Fibroblast of the aortic adventitia (primary cell): Measurements from ENCODE around the gene LRP1B. TPM values are rescaled to one million over a fixed set of nuclear protein-coding genes. Genes with fewer than 3 reads are reported as not detected.

Experiments
- DNase-seq: peaks from one replicate; pipeline ENCODE4 v3.0.0-alpha.2; 2010; ENCODE audit warnings: low read depth
- H3K4me3 ChIP-seq: 2 replicates; pipeline ENCODE4 v1.5.1; 2011; ENCODE audit warnings: low read depth, mild to moderate bottlenecking, control low read depth, low read length, moderate library complexity
- total RNA-seq: library from RNA; depleted of rRNA; stranded (reverse); fragments of >200 nt; gene quantifications from 2 replicates; pipeline ENCODE4 v1.2.3, GENCODE V29; 2012; ENCODE audit warnings: low replicate concordance
- TF ChIP-seq, protein P1 (sequence below): IDR thresholded peaks from 2 replicates; pipeline ENCODE4 v1.5.1; 2011; ENCODE audit warnings: mild to moderate bottlenecking, low read length, control low read depth, inconsistent platforms; ENCODE audit not compliant: insufficient read depth

Gene LRP1B
- total RNA-seq, 1 donor, result 0.36 TPM

DNA sequence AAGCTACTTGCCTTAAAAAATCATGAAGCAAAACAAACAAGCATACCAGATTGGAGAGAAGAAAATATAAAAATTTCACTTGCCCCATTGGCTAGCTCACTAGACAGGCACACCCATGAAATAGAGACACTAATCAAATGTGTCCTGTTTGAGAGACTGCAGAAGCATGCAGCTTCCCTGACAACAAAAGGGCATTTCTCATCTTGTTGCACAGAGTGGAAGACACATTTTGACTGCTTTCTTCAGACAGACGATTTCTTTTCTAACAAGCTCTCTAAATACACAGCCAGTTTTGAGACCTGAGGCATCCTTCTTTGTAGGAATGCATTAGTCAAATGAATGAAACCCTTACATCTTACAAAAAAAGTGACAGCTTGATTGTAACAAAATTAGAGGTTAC lies 1792.0 kb downstream of the LRP1B start:
- H3K4me3 ChIP-seq, result no peak overlapping the region
- DNase-seq, result no peak
- TF ChIP-seq, protein P1, sequence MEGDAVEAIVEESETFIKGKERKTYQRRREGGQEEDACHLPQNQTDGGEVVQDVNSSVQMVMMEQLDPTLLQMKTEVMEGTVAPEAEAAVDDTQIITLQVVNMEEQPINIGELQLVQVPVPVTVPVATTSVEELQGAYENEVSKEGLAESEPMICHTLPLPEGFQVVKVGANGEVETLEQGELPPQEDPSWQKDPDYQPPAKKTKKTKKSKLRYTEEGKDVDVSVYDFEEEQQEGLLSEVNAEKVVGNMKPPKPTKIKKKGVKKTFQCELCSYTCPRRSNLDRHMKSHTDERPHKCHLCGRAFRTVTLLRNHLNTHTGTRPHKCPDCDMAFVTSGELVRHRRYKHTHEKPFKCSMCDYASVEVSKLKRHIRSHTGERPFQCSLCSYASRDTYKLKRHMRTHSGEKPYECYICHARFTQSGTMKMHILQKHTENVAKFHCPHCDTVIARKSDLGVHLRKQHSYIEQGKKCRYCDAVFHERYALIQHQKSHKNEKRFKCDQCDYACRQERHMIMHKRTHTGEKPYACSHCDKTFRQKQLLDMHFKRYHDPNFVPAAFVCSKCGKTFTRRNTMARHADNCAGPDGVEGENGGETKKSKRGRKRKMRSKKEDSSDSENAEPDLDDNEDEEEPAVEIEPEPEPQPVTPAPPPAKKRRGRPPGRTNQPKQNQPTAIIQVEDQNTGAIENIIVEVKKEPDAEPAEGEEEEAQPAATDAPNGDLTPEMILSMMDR, result no peak

DNA sequence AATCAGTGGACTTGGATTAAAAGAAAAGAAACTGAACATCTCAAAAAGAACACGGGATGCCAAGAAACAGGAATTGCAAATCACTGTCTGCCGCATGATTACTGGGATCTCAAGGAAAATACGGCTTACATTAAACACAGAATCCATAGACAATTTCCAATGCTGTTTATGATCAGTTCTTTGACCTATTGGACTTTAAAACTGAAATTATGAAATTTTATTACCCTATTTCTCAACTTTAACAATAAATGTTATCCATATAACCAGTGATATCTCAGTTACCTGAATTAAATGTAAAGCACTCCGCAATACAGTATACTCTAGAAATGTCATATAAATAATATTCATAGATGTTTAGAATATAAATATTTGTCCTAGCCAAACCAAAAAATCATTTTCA lies 1793.8 kb downstream of the LRP1B start:
- TF ChIP-seq, protein P1, result no peak
- DNase-seq, result no peak
- no peak overlapping the region for H3K4me3 ChIP-seq

DNA sequence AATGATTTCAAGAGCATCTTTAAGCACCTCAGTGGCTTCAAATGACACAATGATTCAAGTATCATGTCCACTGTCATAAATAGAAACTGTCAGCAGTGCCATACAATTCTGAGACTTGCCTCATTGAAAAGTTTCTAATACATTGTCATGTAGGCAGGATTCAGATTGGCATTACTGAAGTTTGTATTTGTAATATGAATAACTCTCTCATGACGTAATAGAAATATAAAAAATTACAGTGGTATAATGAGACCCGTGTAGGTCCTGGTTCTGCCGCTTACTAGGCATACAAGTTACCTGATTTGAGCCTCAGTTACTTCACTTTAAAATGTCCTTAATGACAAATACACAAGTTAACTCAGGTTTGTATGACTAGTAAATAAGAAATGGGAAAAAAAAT lies 1814.5 kb downstream of the LRP1B start:
- no peak for DNase-seq
- TF ChIP-seq, protein P1, result no peak
- no peak overlapping the region for H3K4me3 ChIP-seq

GRCh38 chr2:140311905-140312304 lies 1818.9 kb downstream of the LRP1B start:
- H3K4me3 ChIP-seq, result no peak overlapping the region
- TF ChIP-seq, protein P1, result no peak
- no peak for DNase-seq

- TF ChIP-seq, protein P1, result no peak
- no peak for DNase-seq
- no peak overlapping the region for H3K4me3 ChIP-seq
Observed at GRCh38 chr2:140308706-140309105, 1822.1 kb downstream of the LRP1B start.

- TF ChIP-seq, protein P1, result no peak
- no peak overlapping the region for H3K4me3 ChIP-seq
- DNase-seq, result no peak
Observed at GRCh38 chr2:140307532-140307931, 1823.3 kb downstream of the LRP1B start.

GRCh38 chr2:140295767-140296166 lies 1835.0 kb downstream of the LRP1B start:
- DNase-seq, result no peak
- H3K4me3 ChIP-seq, result no peak overlapping the region
- TF ChIP-seq, protein P1, result no peak
